GM12878 (cell line): Measurements from ENCODE around the gene SIDT2. TPM values are rescaled to one million over a fixed set of nuclear protein-coding genes. Genes with fewer than 3 reads are reported as not detected.

Experiments used
- ATAC-seq: fragments of 200-7000 bp; cut with Tn5 transposase; 3 replicates; pipeline ENCODE4 v1.9.1; 2020; ENCODE audit warnings: mild to moderate bottlenecking, moderate library complexity
- BruUV-seq: library from RNA; stranded (reverse); fragments of 400-500 nt; replicated peaks from 2 replicates; lab custom pipeline; 2021; lab: Mats Ljungman, UMichigan
- CTCF ChIA-PET: fragments of 300-600 bp; sonication (Branson Sonifier 250); formaldehyde crosslinking; extraction: SDS; loops from one replicate; lab custom pipeline; 2021; ENCODE audit warnings: inconsistent platforms; lab: Yijun Ruan, JAX
- POLR2A ChIA-PET: fragments of 350-600 bp; formaldehyde crosslinking; extraction: SDS; loops from one replicate; lab custom pipeline; 2021; ENCODE audit warnings: inconsistent platforms; lab: Charles Lee
- RAD21 ChIA-PET: fragments of 300-600 bp; sonication (Branson Sonifier 250); formaldehyde crosslinking; loops from one replicate; lab custom pipeline; 2023; ENCODE audit warnings: antibody characterized with exemption; ENCODE audit not compliant: unreplicated experiment; lab: Charles Lee
- SMC1A ChIA-PET: fragments of 300-600 bp; sonication (Branson Sonifier 250); formaldehyde crosslinking; loops from one replicate; lab custom pipeline; 2023; ENCODE audit not compliant: unreplicated experiment, uncharacterized antibody; lab: Charles Lee
- DNase-seq: peaks from one replicate; pipeline ENCODE4 v3.0.0-alpha.2; 2011; ENCODE audit warnings: low read depth, low spot score
- FAIRE-seq: peaks from 3 replicates; lab custom pipeline; 2011; peaks lifted over from hg19 to GRCh38; lab: Jason Lieb, UNC
- H2AFZ ChIP-seq: 2 replicates; pipeline ENCODE4 v1.6.0; 2011; ENCODE audit warnings: low read depth, low read length, control low read depth; ENCODE audit not compliant: control insufficient read depth
- H3K27ac ChIP-seq: 2 replicates; pipeline ENCODE4 v1.5.1; 2011; ENCODE audit warnings: control low read depth; ENCODE audit not compliant: control insufficient read depth, insufficient read depth
- H3K27me3 ChIP-seq, 2 experiments: replicated peaks in 1 of 2; 2 replicates each; pipeline versions ENCODE4 v1.6.0 to v1.6.1; 2011; ENCODE audit warnings: low read length in 1 of 2; ENCODE audit not compliant: control insufficient read depth in 2 of 2, insufficient read depth in 2 of 2
- H3K36me3 ChIP-seq, 2 experiments: 2 replicates each; pipeline ENCODE4 v1.5.1; 2011; ENCODE audit warnings: low read length in 1 of 2; ENCODE audit not compliant: control insufficient read depth in 2 of 2, insufficient read depth in 2 of 2
- H3K4me1 ChIP-seq: 2 replicates; pipeline ENCODE4 v1.6.1; 2011; ENCODE audit warnings: mild to moderate bottlenecking, low read length, moderate library complexity, mixed read lengths; ENCODE audit not compliant: control insufficient read depth, insufficient read depth
- H3K4me2 ChIP-seq: 2 replicates; pipeline ENCODE4 v1.6.0; 2011; ENCODE audit warnings: control low read depth; ENCODE audit not compliant: control insufficient read depth, insufficient read depth
- H3K4me3 ChIP-seq: fragments of 200-600 bp; sonication (generic); 2 replicates; pipeline ENCODE4 v1.5.1; 2016
- H3K79me2 ChIP-seq: 2 replicates; pipeline ENCODE4 v1.6.0; 2011; ENCODE audit warnings: low read length; ENCODE audit not compliant: control insufficient read depth, insufficient read depth
- H3K9ac ChIP-seq: 2 replicates; pipeline ENCODE4 v1.8.0; 2011; ENCODE audit warnings: low read length, control low read depth, mixed read lengths; ENCODE audit not compliant: control insufficient read depth, insufficient read depth
- H3K9me3 ChIP-seq: replicated peaks from 3 replicates; pipeline ENCODE4 v1.5.1; 2011; ENCODE audit warnings: mild to moderate bottlenecking, low read length; ENCODE audit not compliant: control insufficient read depth, insufficient read depth
- H4K20me1 ChIP-seq: 2 replicates; pipeline ENCODE4 v1.6.0; 2011; ENCODE audit not compliant: control insufficient read depth, insufficient read depth
- CBX5 ChIP-seq: sonication (generic); IDR thresholded peaks from 2 replicates; pipeline ENCODE4 v1.6.1; 2016; ENCODE audit warnings: low read depth, moderate library complexity, mild to moderate bottlenecking, inconsistent platforms
- KLF5 ChIP-seq: fragments of 450-650 bp; IDR thresholded peaks from 2 replicates; pipeline ENCODE4 v1.6.1; 2014; ENCODE audit warnings: mild to moderate bottlenecking; ENCODE audit not compliant: partially characterized antibody
- TCF7 ChIP-seq: IDR thresholded peaks from 2 replicates; pipeline ENCODE4 v1.6.1; 2014; ENCODE audit warnings: antibody characterized with exemption, borderline replicate concordance
- ZNF384 ChIP-seq: IDR thresholded peaks from 2 replicates; pipeline ENCODE4 v1.6.1; 2012; ENCODE audit warnings: low read depth, mild to moderate bottlenecking, low read length, improper control_type of control experiment, borderline replicate concordance
- WGBS: methylation state at CpG from one replicate; pipeline ENCODE4 v1.1.6; 2016; ENCODE audit warnings: low lambda C conversion rate; ENCODE audit not compliant: insufficient replicate concordance, insufficient coverage; ENCODE audit errors: missing lambda C conversion rate; 5-methylcytosine and 5-hydroxymethylcytosine counted together
- in situ Hi-C: fragments of 300-500 bp; cut with MboI; formaldehyde crosslinking; loops from 9 replicates; pipeline ENCODE4 v1.14.3; 2018; ENCODE audit warnings: mixed read lengths
- intact Hi-C: fragments of 100-400 bp; cut with micrococcal nuclease; formaldehyde crosslinking; loops from one replicate; pipeline ENCODE4 v1.14.2; 2022; ENCODE audit not compliant: unreplicated experiment
- polyA plus RNA-seq, 11 experiments: library from polyadenylated mRNA; depleted of rRNA in 4 of 11; unstranded in 6 of 11; stranded (reverse) in 5 of 11; fragments of >200 nt; fragmentation: Nextera tagmentation in 4 of 11; fragmentation: Illumina TruSeq in 1 of 11; extraction: Ambion mirVana in 4 of 11; extraction: Trizol in 1 of 11; gene quantifications; 1 replicate in 1 of 11; 2 replicates in 10 of 11; pipeline versions ENCODE4 v1.2.1 to v1.2.3, GENCODE V29; 2011 to 2016; ENCODE audit warnings: inconsistent platforms in 2 of 11, missing spikeins in 2 of 11, low read depth in 1 of 11
- total RNA-seq, 4 experiments: library from RNA; depleted of rRNA in 3 of 4; stranded (reverse); fragments of >200 nt in 3 of 4; fragmentation: Illumina TruSeq in 1 of 4; extraction: Trizol in 1 of 4; gene quantifications; 2 replicates each; pipeline versions ENCODE4 v1.2.1 to v1.2.3, GENCODE V29; 2013 to 2021
- TF ChIP-seq, protein P1 (sequence below): IDR thresholded peaks from 2 replicates; pipeline ENCODE4 v1.6.1; 2011; ENCODE audit warnings: mild to moderate bottlenecking, low read depth, low read length, moderate library complexity; ENCODE audit not compliant: insufficient replicate concordance
- TF ChIP-seq, protein P2 (sequence below): fragments of 450-650 bp; IDR thresholded peaks from 2 replicates; pipeline ENCODE4 v1.6.1; 2017; ENCODE audit warnings: mild to moderate bottlenecking, moderate library complexity

Gene SIDT2
- total and polyA plus RNA-seq, 10 of the 15 experiments (the other 5 are each of a cell fraction or from before 2014, with no cell fraction given), result 4.9 to 23.9 (median 10.3) TPM

DNA sequence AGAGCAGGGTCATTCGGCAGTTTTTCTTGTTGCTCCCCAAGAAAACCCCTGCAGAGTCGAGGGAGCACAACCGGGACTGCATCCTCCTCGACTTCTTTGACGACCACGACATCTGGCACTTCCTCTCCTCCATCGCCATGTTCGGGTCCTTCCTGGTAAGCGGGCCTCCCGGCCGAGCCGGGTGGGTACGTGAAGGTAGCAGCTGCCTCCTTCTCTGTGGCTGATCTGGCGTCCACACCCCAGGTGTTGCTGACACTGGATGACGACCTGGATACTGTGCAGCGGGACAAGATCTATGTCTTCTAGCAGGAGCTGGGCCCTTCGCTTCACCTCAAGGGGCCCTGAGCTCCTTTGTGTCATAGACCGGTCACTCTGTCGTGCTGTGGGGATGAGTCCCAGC is 17.2 kb downstream of the SIDT2 start (continued):
- TF ChIP-seq, protein P1, sequence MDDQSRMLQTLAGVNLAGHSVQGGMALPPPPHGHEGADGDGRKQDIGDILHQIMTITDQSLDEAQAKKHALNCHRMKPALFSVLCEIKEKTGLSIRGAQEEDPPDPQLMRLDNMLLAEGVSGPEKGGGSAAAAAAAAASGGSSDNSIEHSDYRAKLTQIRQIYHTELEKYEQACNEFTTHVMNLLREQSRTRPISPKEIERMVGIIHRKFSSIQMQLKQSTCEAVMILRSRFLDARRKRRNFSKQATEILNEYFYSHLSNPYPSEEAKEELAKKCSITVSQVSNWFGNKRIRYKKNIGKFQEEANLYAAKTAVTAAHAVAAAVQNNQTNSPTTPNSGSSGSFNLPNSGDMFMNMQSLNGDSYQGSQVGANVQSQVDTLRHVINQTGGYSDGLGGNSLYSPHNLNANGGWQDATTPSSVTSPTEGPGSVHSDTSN, result no peak
- TF ChIP-seq CBX5, result no peak
- TF ChIP-seq, all 136 proteins: peak for 0

DNA sequence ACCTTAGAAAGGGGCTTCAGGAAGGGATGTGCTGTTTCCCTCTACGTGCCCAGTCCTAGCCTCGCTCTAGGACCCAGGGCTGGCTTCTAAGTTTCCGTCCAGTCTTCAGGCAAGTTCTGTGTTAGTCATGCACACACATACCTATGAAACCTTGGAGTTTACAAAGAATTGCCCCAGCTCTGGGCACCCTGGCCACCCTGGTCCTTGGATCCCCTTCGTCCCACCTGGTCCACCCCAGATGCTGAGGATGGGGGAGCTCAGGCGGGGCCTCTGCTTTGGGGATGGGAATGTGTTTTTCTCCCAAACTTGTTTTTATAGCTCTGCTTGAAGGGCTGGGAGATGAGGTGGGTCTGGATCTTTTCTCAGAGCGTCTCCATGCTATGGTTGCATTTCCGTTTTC is 18.5 kb downstream of the SIDT2 start:
- Histone ChIP-seq H3K4me3 (no peak overlapping the region), H2AFZ (no peak overlapping the region), H3K79me2 (no peaks in the 10 kb centered on the region), H3K27me3 (no peaks in the 10 kb centered on the region), H3K4me1 (no peaks in the 10 kb centered on the region), H3K36me3 (peaks cover 0 to 1% of the 10 kb centered on the region in 2 experiments; a peak in 3 of 4 replicates), H3K27ac (no peak overlapping the region), H3K9me3 (no peaks in the 10 kb centered on the region), H4K20me1 (no peaks in the 10 kb centered on the region), H3K9ac (no peak overlapping the region), H3K4me2 (no peak overlapping the region)
- CTCF ChIA-PET, result interaction anchor here (0.8 to 4.0 kb wide), 4 partner anchors 16 to 33 kb away, joined by 4 to 18 read pairs (median 4); no protein-coding TSS in a partner anchor
- DNase-seq (no peak), ATAC-seq (no peak), FAIRE-seq (no peak)
- TF ChIP-seq ZNF384 (no peak), CBX5 (no peak), KLF5 (no peak), TCF7 (no peak)
- TF ChIP-seq, protein P2, sequence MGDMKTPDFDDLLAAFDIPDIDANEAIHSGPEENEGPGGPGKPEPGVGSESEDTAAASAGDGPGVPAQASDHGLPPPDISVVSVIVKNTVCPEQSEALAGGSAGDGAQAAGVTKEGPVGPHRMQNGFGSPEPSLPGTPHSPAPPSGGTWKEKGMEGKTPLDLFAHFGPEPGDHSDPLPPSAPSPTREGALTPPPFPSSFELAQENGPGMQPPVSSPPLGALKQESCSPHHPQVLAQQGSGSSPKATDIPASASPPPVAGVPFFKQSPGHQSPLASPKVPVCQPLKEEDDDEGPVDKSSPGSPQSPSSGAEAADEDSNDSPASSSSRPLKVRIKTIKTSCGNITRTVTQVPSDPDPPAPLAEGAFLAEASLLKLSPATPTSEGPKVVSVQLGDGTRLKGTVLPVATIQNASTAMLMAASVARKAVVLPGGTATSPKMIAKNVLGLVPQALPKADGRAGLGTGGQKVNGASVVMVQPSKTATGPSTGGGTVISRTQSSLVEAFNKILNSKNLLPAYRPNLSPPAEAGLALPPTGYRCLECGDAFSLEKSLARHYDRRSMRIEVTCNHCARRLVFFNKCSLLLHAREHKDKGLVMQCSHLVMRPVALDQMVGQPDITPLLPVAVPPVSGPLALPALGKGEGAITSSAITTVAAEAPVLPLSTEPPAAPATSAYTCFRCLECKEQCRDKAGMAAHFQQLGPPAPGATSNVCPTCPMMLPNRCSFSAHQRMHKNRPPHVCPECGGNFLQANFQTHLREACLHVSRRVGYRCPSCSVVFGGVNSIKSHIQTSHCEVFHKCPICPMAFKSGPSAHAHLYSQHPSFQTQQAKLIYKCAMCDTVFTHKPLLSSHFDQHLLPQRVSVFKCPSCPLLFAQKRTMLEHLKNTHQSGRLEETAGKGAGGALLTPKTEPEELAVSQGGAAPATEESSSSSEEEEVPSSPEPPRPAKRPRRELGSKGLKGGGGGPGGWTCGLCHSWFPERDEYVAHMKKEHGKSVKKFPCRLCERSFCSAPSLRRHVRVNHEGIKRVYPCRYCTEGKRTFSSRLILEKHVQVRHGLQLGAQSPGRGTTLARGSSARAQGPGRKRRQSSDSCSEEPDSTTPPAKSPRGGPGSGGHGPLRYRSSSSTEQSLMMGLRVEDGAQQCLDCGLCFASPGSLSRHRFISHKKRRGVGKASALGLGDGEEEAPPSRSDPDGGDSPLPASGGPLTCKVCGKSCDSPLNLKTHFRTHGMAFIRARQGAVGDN, result no peak
- RAD21 ChIA-PET, result no interaction called here
- SMC1A ChIA-PET, result no interaction called here
- intact Hi-C loops (no loop called here), in situ Hi-C loops (no loop called here)
- WGBS, result 79% methylated on average over 7 of the region's 7 CpGs
- BruUV-seq, result no TSS peak
- POLR2A ChIA-PET, result no interaction called here
